Tibial artery (tissue), 4 donors: ENCODE data around the gene TMEM101.
"Not testable (repeated sequence)": the region's sequence is repeated elsewhere in the genome, so short reads cannot be mapped to it uniquely, and the experiment has no call there.

Experiments used
- DNase-seq, 2 donors: peaks; one replicate each; pipeline ENCODE4 v3.0.0-alpha.2; 2019
- H3K27ac ChIP-seq, 2 donors: fragments of 200-600 bp; sonication (generic) in 1 of 2; 1 replicate in 1 of 2; 2 replicates in 1 of 2; pipeline ENCODE4 v1.5.1; 2018 to 2019; ENCODE audit warnings: mild to moderate bottlenecking in 1 of 2
- H3K27me3 ChIP-seq, 2 donors: fragments of 200-600 bp; sonication (generic) in 1 of 2; one replicate each; pipeline versions ENCODE4 v1.5.1 to v1.6.0; 2016 to 2019
- H3K36me3 ChIP-seq, 3 donors: fragments of 200-600 bp; sonication (generic) in 2 of 3; one replicate each; pipeline ENCODE4 v1.5.1; 2016 to 2019; ENCODE audit warnings: mild to moderate bottlenecking in 2 of 3
- H3K4me1 ChIP-seq, 4 donors: fragments of 200-600 bp; sonication (generic) in 2 of 4; 1 replicate in 3 of 4; 2 replicates in 1 of 4; pipeline ENCODE4 v1.5.1; 2016 to 2019
- H3K4me3 ChIP-seq, 2 donors: fragments of 200-600 bp; sonication (generic) in 1 of 2; 1 replicate in 1 of 2; 2 replicates in 1 of 2; pipeline ENCODE4 v1.5.1; 2018 to 2019; ENCODE audit warnings: mild to moderate bottlenecking in 2 of 2
- H3K9me3 ChIP-seq, 3 donors: fragments of 200-600 bp; sonication (generic) in 1 of 3; one replicate each; pipeline ENCODE4 v1.5.1; 2016 to 2019
- CTCF ChIP-seq, 2 experiments: fragments of 200-600 bp in 1 of 2; fragments of 450-650 bp in 1 of 2; IDR thresholded peaks; one replicate each; pipeline ENCODE4 v1.5.1; 2017 to 2019; ENCODE audit warnings: antibody characterized with exemption in 2 of 2, mild to moderate bottlenecking in 1 of 2, moderate library complexity in 1 of 2
- intact Hi-C: fragments of 100-400 bp; cut with DNase I; formaldehyde crosslinking; loops from one replicate; pipeline ENCODE4 v1.15.0; 2023; ENCODE audit warnings: low total_unique reads

The TMEM101 gene

GRCh38 chr17:44043272-44043696 lies 28.5 kb upstream of the TMEM101 start:
- Histone ChIP-seq H3K27ac (no peak overlapping the region), H3K4me1 (peaks cover 0 to 34% (median 17%) of the 10 kb centered on the region in 4 donors), H3K4me3 (no peak overlapping the region), H3K36me3 (peaks cover 1 to 20% (median 20%) of the 10 kb centered on the region in 3 donors), H3K9me3 (no peaks in the 10 kb centered on the region), H3K27me3 (no peaks in the 10 kb centered on the region)
- peak in 1 of 2 donors; percentile 33 for DNase-seq
- intact Hi-C loops: loop anchor here (10.0 kb wide), 1 partner anchor 98 kb away; the partner anchor contains the start of gene PPY
- no peak for TF ChIP-seq CTCF (IDR thresholded peaks at IDR 0.05)

- Histone ChIP-seq H3K27ac (peak overlapping the region in 1 of 2 donors; percentile 16), H3K36me3 (peaks cover 19 to 36% (median 31%) of the 10 kb centered on the region in 3 donors), H3K27me3 (no peaks in the 10 kb centered on the region), H3K4me3 (no peak overlapping the region), H3K4me1 (peaks cover 0 to 34% (median 17%) of the 10 kb centered on the region in 4 donors), H3K9me3 (no peaks in the 10 kb centered on the region)
- intact Hi-C loops: loop anchor here (10.0 kb wide), 1 partner anchor 95 kb away; the partner anchor contains the start of gene PPY
- no peak for DNase-seq
- TF ChIP-seq CTCF (IDR thresholded peaks at IDR 0.05): no peak
Measured at GRCh38 chr17:44039829-44040635, 25.3 kb upstream of the TMEM101 start.

- H3K9me3 ChIP-seq: no peaks in the 10 kb centered on the region
- DNase-seq: no peak
- H3K36me3 ChIP-seq: peaks cover 26 to 43% (median 39%) of the 10 kb centered on the region in 3 donors
- peaks cover 0 to 23% (median 17%) of the 10 kb centered on the region in 4 donors for H3K4me1 ChIP-seq
- intact Hi-C loops: no loop called here
- no peak overlapping the region for H3K27ac ChIP-seq
- no peak overlapping the region for H3K4me3 ChIP-seq
- TF ChIP-seq CTCF (IDR thresholded peaks at IDR 0.05): no peak
- H3K27me3 ChIP-seq: no peaks in the 10 kb centered on the region
Measured at GRCh38 chr17:44038604-44039011, 23.8 kb upstream of the TMEM101 start.

- H3K9me3 ChIP-seq: no peaks in the 10 kb centered on the region
- DNase-seq: no peak
- intact Hi-C loops: no loop called here
- no peak overlapping the region for H3K27ac ChIP-seq
- H3K4me1 ChIP-seq: peaks cover 0 to 21% (median 16%) of the 10 kb centered on the region in 4 donors
- H3K4me3 ChIP-seq: no peak overlapping the region
- H3K36me3 ChIP-seq: peaks cover 26 to 51% (median 43%) of the 10 kb centered on the region in 3 donors
- TF ChIP-seq CTCF (IDR thresholded peaks at IDR 0.05): no peak
- H3K27me3 ChIP-seq: no peaks in the 10 kb centered on the region
Measured at GRCh38 chr17:44037471-44037870, 22.7 kb upstream of the TMEM101 start.

GRCh38 chr17:44034688-44035087 lies 19.9 kb upstream of the TMEM101 start:
- H3K9me3 ChIP-seq, H3K4me3 ChIP-seq, H3K27ac ChIP-seq, H3K4me1 ChIP-seq, H3K27me3 ChIP-seq, intact Hi-C loops, DNase-seq: not testable (repeated sequence)
- H3K36me3 ChIP-seq: peaks cover 26 to 57% (median 41%) of the 10 kb centered on the region in 3 donors

GRCh38 chr17:44033861-44034408 lies 19.2 kb upstream of the TMEM101 start:
- no peak for TF ChIP-seq CTCF (IDR thresholded peaks at IDR 0.05)
- no peaks in the 10 kb centered on the region for H3K9me3 ChIP-seq
- H3K27me3 ChIP-seq: no peaks in the 10 kb centered on the region
- H3K4me1 ChIP-seq: no peaks in the 10 kb centered on the region
- no peak overlapping the region for H3K27ac ChIP-seq
- DNase-seq: no peak
- no peak overlapping the region for H3K4me3 ChIP-seq
- peaks cover 26 to 61% (median 41%) of the 10 kb centered on the region in 3 donors for H3K36me3 ChIP-seq
- intact Hi-C loops: no loop called here
